ENCODE data around the gene ZFAND5.

DNA sequence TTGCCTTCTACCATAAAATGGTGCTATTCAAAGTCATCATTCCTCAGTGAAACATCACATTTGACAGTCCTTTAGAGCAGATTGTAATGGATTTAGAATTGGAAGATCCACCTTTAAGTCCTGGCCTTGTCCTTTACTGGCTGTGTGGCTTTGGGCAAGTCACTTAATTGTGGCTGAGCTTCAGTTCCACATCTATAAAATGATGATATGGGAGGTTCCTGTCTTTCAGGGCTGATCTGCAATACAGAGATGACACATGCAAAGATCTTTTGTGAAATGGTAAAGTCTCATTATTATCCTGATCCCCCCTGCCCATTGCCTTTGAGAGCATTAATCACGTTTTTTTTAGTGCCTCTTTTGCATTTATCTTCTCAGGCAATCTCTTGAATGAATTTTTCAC is 58.2 kb downstream of the ZFAND5 start:
- TF ChIP-seq, protein P1, sequence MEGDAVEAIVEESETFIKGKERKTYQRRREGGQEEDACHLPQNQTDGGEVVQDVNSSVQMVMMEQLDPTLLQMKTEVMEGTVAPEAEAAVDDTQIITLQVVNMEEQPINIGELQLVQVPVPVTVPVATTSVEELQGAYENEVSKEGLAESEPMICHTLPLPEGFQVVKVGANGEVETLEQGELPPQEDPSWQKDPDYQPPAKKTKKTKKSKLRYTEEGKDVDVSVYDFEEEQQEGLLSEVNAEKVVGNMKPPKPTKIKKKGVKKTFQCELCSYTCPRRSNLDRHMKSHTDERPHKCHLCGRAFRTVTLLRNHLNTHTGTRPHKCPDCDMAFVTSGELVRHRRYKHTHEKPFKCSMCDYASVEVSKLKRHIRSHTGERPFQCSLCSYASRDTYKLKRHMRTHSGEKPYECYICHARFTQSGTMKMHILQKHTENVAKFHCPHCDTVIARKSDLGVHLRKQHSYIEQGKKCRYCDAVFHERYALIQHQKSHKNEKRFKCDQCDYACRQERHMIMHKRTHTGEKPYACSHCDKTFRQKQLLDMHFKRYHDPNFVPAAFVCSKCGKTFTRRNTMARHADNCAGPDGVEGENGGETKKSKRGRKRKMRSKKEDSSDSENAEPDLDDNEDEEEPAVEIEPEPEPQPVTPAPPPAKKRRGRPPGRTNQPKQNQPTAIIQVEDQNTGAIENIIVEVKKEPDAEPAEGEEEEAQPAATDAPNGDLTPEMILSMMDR (IDR thresholded peaks at IDR 0.05), result no peak
- no peak for TF ChIP-seq POLR2A (IDR thresholded peaks at IDR 0.05)

All from thyroid gland (tissue), 4 donors.